Activated T-cell treated with anti-CD3 and anti-CD28 coated beads, Interleukin-2, amount 50 U/mL, for 48 hours (primary cell): Measurements from ENCODE around the gene OPN1LW.
A peak's percentile ranks its signal among the peaks of the same experiment; 100 is the strongest.
"Not testable (repeated sequence)": the region's sequence is repeated elsewhere in the genome, so short reads cannot be mapped to it uniquely, and the experiment has no call there.

Experiments used
- DNase-seq, 2 experiments: peaks; one replicate each; pipeline ENCODE4 v3.0.0-alpha.2; 2020

The OPN1LW gene

GRCh38 chrX:154135458-154136229 is 8.4 kb upstream of the OPN1LW start:
- peak in 1 of 2 experiments; percentile 37 for DNase-seq

GRCh38 chrX:154136627-154137161 is 7.3 kb upstream of the OPN1LW start:
- DNase-seq, result peak; percentile 80 to 84

- DNase-seq, result no peak
Measured at GRCh38 chrX:154138857-154139256, 5.2 kb upstream of the OPN1LW start.

- DNase-seq, result no peak
Measured at GRCh38 chrX:154140206-154140605, 3.8 kb upstream of the OPN1LW start.

- DNase-seq, result no peak
Measured at GRCh38 chrX:154140742-154141141, 3.3 kb upstream of the OPN1LW start.

DNA sequence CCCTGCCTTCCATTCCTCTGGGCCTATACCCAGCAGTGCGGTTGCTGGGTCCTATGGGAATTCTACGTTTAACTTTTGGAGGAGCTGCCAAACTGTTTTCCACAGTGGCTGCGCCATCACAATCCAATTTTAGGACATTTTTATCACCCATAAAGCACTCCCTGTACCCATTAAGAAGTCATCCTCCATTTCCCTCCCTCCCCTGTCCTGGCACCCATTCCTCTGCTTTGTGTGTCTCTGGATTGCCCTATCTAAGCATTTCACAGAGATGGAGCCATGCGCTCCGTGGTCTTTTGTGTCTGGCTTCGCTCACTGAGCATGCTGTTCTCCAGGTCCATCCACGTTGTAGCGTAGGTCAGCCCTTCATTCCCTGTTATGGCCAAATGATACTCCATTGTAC is 1.7 kb upstream of the OPN1LW start:
- no peak for DNase-seq

DNA sequence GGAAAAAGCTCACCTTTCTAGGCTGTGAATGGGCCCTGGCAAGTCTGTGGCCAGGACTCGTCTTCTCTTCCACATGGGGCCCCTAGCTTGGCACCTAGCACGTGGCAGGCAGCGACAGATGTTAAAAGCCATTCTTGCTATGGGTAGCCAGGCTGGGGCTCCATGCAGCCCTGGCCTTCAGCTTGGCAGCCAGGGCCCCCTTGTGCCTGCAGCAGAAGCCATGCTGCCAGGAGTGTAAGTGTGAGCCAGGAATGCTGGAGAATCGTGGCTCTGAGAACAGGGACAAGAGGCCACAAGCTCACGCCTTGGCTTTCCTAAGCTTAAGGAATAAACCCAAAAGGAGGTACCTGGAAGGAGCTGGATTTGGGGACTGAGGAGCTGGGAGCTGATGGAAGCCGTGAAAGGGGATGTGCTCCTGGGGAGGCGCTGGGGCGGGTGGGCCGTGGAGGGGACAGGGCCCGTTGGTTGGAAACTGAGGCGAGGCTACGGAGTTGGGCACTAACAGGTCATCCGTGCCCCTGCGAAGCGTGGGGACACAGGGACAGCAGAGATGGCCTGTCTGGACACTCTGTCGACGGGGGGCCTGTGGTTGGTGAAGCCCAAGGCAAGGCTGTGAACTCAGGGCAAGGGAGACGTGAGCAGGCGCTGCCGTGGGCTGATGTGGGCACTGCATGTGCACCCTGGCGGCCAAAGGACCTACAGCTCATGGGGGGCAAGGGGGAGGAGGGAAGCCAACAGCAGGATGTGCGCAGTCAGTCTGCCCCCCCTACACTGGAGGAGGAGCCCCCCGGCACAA is 895 bp upstream of the OPN1LW start:
- DNase-seq, result no peak

- DNase-seq, result not testable (repeated sequence)
Measured at GRCh38 chrX:154151030-154151429, 7.0 kb downstream of the OPN1LW start.

DNA sequence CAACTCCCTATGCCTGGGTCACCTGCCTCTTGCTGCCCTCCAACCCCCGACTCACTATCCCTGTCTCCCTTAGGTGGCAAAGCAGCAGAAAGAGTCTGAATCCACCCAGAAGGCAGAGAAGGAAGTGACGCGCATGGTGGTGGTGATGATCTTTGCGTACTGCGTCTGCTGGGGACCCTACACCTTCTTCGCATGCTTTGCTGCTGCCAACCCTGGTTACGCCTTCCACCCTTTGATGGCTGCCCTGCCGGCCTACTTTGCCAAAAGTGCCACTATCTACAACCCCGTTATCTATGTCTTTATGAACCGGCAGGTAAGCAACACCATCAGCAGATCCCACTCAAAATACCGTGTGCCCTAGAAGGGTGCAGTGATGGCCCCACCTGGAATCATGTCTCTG is 12.2 kb downstream of the OPN1LW start:
- not testable (repeated sequence) for DNase-seq

- not testable (repeated sequence) for DNase-seq
Measured at GRCh38 chrX:154157207-154157606, 13.2 kb downstream of the OPN1LW start.

DNA sequence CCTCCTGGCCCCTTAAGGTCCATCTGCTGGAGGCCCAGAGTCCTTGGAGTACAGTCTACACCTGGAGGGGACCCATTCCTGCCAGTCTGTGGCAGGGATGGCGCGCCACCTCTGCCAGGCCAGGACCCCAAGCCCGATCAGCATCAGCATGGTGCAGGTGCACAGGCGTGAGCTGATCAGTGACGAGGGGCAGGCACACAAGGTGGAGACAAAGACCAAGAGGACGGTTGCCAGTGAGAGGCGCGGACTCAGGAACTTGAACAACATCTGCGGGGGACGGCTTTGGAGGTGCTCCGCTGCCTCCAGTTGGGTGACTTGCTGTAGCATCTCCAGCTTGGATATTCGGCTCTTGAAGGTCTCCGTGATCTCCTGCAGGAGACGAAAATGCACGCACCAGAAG is 15.3 kb downstream of the OPN1LW start:
- not testable (repeated sequence) for DNase-seq

DNA sequence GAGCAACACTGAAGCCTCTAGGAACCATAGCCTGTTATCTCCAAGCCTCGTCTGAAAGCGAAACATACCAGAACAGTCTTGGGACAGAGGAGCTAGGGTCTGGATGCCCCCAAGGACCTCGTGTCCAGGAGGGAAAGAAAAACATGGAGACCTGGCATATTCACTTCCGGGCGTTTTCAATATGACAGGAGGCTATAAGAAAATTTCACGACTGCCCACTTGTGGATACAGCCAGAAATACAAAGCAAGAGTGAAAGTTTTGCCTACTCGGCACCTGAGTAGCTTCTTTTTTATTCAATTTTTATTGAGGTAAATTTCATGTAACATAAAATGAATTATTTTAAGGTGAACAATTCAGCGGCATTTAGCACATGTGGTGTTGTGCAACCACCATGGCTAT is 20.9 kb downstream of the OPN1LW start:
- not testable (repeated sequence) for DNase-seq

DNA sequence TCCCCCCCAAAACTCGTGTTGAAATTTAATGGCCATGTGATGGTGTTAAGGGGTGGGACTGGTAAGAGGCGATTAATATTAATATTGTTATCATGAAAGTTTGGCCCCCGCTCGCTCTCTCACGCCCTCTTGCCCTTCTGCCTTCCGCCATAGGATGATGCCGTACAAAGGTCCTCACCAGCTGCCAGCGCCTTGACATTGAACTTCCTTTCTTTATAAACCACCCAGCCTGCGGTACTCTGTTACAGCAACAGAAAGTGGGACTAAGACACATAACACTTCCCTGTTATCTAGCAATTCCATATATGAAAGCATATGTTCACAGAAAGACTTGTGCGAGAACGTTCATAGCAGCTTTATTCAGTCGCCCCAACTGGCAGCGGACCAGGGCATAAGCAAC is 24.3 kb downstream of the OPN1LW start:
- not testable (repeated sequence) for DNase-seq

- not testable (repeated sequence) for DNase-seq
Measured at GRCh38 chrX:154172535-154172943, 28.5 kb downstream of the OPN1LW start.

DNA sequence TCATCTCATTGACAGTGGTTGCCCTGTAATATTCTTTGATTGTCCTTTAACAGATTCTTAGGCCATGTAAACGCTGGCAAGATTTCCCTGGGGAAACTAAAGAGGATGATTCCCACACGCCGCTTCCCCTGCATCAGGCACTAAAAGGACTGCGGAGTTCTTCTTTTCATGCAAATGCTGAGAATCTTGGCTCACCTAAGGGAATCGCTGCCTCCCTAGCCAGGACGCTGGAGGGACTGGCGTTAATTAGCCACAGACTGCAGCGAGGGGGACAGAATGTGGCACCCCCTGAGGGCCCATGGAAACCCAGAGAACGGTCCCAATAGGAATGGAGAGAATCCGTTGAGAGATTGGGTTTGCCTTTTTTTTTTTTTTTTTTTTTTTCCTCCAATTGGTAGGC is 30.3 kb downstream of the OPN1LW start:
- DNase-seq, result not testable (repeated sequence)

GRCh38 chrX:154182296-154182695 is 38.3 kb downstream of the OPN1LW start, which contains the start of gene OPN1MW:
Gene OPN1MW, plus strand, starts transcription at chrX:154182596. Its CDS starts 82 bp downstream, at chrX:154182678.
- not testable (repeated sequence) for DNase-seq

DNA sequence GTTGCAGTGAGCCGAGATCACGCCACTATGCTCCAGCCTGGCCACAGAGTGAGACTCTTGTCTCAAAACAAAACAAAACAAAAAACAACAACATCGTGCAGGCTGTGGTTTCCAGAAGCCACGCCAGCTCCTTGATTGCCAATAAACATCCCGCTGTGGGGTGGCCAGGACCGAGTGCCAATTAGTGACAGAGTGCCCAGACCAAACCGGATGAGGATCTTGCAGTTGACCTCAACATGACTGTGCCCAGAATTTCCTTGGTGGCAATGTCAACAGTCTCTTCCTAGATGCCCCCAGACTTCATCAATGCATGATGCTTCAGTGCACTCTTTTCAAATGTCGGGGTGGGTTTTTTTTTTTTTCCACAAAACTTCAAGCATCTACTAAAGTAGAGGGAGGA is 39.8 kb downstream of the OPN1LW start:
- DNase-seq, result not testable (repeated sequence)

DNA sequence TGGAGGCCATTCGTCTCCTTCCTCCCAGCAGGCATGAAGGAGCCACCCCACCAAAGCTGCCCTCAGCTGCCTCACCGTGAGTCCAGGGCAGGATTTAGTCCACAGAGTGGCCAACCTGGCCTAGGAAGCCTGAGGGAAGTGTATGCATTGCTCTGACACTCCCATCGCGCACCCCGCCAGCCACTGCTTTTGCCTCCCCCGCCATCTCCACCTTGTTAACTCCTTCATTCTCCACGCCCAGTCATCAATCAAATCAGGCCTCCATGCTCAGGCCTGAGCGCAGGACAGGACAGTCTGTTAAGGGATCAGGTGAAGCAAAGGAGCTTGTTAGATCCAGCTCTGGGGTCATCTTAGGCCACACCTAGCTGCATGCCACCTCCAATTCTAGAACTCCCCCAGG is 48.8 kb downstream of the OPN1LW start:
- DNase-seq, result not testable (repeated sequence)

GRCh38 chrX:154194316-154194715 is 50.3 kb downstream of the OPN1LW start:
- not testable (repeated sequence) for DNase-seq

DNA sequence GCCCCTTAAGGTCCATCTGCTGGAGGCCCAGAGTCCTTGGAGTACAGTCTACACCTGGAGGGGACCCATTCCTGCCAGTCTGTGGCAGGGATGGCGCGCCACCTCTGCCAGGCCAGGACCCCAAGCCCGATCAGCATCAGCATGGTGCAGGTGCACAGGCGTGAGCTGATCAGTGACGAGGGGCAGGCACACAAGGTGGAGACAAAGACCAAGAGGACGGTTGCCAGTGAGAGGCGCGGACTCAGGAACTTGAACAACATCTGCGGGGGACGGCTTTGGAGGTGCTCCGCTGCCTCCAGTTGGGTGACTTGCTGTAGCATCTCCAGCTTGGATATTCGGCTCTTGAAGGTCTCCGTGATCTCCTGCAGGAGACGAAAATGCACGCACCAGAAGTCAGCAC is 52.4 kb downstream of the OPN1LW start:
- not testable (repeated sequence) for DNase-seq
